SK-N-DZ (cell line): Measurements from ENCODE around the gene TAF11L12. TPM values are rescaled to one million over a fixed set of nuclear protein-coding genes. Genes with fewer than 3 reads are reported as not detected.
A peak's percentile ranks its signal among the peaks of the same experiment; 100 is the strongest.
"Not testable (repeated sequence)": the region's sequence is repeated elsewhere in the genome, so short reads cannot be mapped to it uniquely, and the experiment has no call there.

Source experiments
- DNase-seq: peaks from one replicate; pipeline ENCODE4 v3.0.0-alpha.2; 2015; ENCODE audit warnings: low spot score
- polyA plus RNA-seq, 2 experiments: library from polyadenylated mRNA; depleted of rRNA; stranded (reverse); fragments of >200 nt; gene quantifications; 2 replicates each; pipeline ENCODE4 v1.2.3, GENCODE V29; 2014
- small RNA-seq, 2 experiments: library from RNA; depleted of rRNA; stranded (forward); fragments of <200 nt; gene quantifications; one replicate each; pipeline ENCODE3, GENCODE V24; 2014

The TAF11L12 gene
- 0.17 TPM in 1 of 2 replicates, not detected in the other for polyA plus RNA-seq (2014; cell fraction: cytosol; rRNA removed)
- polyA plus RNA-seq (2014; cell fraction: nucleus; rRNA removed): not detected in 2 replicates

- DNase-seq: not testable (repeated sequence)
Measured at GRCh38 chr5:17610092-17610491, at the start of gene TAF11L12. TSS of gene TAF11L12 (plus strand) at chr5:17610392.

GRCh38 chr5:17585658-17586057, 24.5 kb upstream of the TAF11L12 start, which contains the start of gene TAF11L7:
TSS of gene TAF11L7 (minus strand) at chr5:17585758.
- DNase-seq: not testable (repeated sequence)

- DNase-seq: not testable (repeated sequence)
Measured at GRCh38 chr5:17590860-17591259, 19.3 kb upstream of the TAF11L12 start, which contains the start of gene TAF11L8. TSS of gene TAF11L8 (minus strand) at chr5:17590960.

- not testable (repeated sequence) for DNase-seq
Measured at GRCh38 chr5:17594255-17594654, 15.9 kb upstream of the TAF11L12 start, which contains the start of gene TAF11L9. TSS of gene TAF11L9 (minus strand) at chr5:17594394.

GRCh38 chr5:17597728-17598127, 12.5 kb upstream of the TAF11L12 start, which contains the start of gene TAF11L10:
TSS of gene TAF11L10 (minus strand) at chr5:17597828.
- not testable (repeated sequence) for DNase-seq

- DNase-seq: not testable (repeated sequence)
Measured at GRCh38 chr5:17603880-17604279, 6.3 kb upstream of the TAF11L12 start, which contains the start of gene TAF11L11. TSS of gene TAF11L11 (plus strand) at chr5:17604183.

GRCh38 chr5:17604951-17605350, 5.2 kb upstream of the TAF11L12 start:
- no peak for DNase-seq

- not testable (repeated sequence) for DNase-seq
Measured at GRCh38 chr5:17607461-17607860, 2.7 kb upstream of the TAF11L12 start.

- peak; percentile 75 for DNase-seq
Measured at GRCh38 chr5:17614872-17615605, 4.8 kb downstream of the TAF11L12 start.

GRCh38 chr5:17619354-17619753, 9.2 kb downstream of the TAF11L12 start:
- DNase-seq: no peak

GRCh38 chr5:17620627-17621026, 10.4 kb downstream of the TAF11L12 start:
- DNase-seq: no peak

GRCh38 chr5:17625686-17626085, 15.5 kb downstream of the TAF11L12 start:
- DNase-seq: no peak

GRCh38 chr5:17631788-17632187, 21.6 kb downstream of the TAF11L12 start, which contains the start of gene TAF11L13:
TSS of gene TAF11L13 (plus strand) at chr5:17632088.
- DNase-seq: not testable (repeated sequence)

GRCh38 chr5:17634160-17634559, 24.0 kb downstream of the TAF11L12 start, which contains the start of gene TAF11L14:
TSS of gene TAF11L14 (plus strand) at chr5:17634460.
- no peak for DNase-seq

GRCh38 chr5:17649232-17649631, 39.0 kb downstream of the TAF11L12 start:
- not testable (repeated sequence) for DNase-seq

- not testable (repeated sequence) for DNase-seq
Measured at GRCh38 chr5:17655201-17655759, 45.1 kb downstream of the TAF11L12 start.

- no peak for DNase-seq
Measured at GRCh38 chr5:17655921-17656320, 45.7 kb downstream of the TAF11L12 start.

Small RNA genes lying within 50 kb of the gene (small RNA-seq; reads per million reads assigned to genes)
- gene AC233724.1 (0 to 0.03 reads per million in 2 experiments), gene AC233724.2 (0 reads per million in 2 experiments), gene AC233724.3 (0 reads per million in 2 experiments), gene AC233724.4 (0 reads per million in 2 experiments), gene AC233724.6 (0 reads per million in 2 experiments), gene AC233724.7 (0 reads per million in 2 experiments)
